ENCODE measurements around the gene SSRP1. TPM values are rescaled to one million over a fixed set of nuclear protein-coding genes. Genes with fewer than 3 reads are reported as not detected.
A peak's percentile ranks its signal among the peaks of the same experiment; 100 is the strongest.

SSRP1 gene
- total RNA-seq, 1 experiment from 2014 or later, result 290 TPM

DNA sequence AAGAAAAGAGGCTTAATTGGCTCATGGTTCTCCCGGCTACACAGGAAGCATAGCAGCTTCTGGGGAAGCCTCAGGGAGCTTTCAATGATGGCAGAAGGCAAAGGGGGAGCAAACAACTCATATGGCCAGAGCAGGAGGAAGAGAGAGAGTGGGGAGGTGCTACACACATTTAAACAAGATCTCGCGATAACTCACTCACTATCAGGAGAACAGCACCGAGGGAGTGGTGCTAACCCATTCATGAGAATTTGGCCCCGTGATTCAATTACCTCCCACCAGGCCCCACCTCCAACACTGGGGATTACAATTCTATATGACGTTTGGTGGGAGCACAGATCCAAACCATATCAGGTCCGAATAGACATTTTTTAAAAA, 57.0 kb downstream of the SSRP1 start:
- no TSS peak for BruUV-seq (replicated peaks)
- peak overlapping the region; percentile 80; the same call in 1 of the 2 replicates for H2AFZ ChIP-seq
- POLR2A ChIA-PET (ENCODE audit: unreplicated experiment), result interaction anchor here (0.5 to 0.7 kb wide), 2 partner anchors 14 to 43 kb away, joined by 3 to 10 read pairs; no protein-coding TSS in a partner anchor

DNA sequence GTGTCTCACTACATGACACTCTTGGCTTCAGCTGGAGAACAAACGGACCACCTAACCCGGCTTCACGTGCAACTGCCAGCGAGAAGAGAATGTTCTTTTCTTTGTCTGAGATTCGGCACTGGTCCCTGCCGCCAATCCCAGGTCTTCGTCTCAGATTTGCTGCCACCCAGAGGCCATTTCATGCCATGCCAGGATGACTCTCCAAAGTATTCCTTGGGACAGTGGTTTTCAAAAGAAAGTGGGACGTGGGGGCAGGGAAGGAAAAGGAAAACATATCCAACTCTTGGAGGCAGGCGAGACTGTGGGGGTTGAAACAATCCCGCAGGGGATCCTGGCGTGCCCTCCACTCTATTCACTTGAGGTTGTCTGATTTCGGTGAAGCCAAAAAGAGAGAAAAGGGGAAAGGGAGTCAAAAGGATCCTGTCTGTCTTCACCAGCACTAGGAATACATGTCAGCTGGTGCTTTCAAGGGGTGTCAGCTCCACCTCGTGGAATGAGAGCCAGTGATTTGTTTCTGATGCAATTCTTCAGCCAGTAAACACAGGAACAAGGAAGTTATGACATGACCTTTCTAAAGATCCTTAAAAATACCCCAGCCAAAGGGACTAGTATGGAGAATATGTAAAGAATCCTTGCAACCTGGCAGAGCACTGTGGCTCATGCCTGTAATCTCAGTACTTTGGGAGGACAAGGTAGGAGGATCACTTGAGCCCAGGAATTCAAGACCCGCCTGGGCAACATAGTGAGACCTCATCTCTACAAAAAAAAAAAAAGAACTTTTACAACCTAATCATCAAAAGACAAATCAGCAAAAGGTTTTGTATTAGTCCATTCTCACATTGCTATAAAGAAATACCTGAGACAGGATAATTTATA, 57.6 kb downstream of the SSRP1 start:
- H3K4me2 ChIP-seq, result peak overlapping the region; percentile 83
- TSS peak; percentile 89 for BruUV-seq (replicated peaks)
- H3K4me3 ChIP-seq, result peak overlapping the region; percentile 49
- TF ChIP-seq, protein P1, sequence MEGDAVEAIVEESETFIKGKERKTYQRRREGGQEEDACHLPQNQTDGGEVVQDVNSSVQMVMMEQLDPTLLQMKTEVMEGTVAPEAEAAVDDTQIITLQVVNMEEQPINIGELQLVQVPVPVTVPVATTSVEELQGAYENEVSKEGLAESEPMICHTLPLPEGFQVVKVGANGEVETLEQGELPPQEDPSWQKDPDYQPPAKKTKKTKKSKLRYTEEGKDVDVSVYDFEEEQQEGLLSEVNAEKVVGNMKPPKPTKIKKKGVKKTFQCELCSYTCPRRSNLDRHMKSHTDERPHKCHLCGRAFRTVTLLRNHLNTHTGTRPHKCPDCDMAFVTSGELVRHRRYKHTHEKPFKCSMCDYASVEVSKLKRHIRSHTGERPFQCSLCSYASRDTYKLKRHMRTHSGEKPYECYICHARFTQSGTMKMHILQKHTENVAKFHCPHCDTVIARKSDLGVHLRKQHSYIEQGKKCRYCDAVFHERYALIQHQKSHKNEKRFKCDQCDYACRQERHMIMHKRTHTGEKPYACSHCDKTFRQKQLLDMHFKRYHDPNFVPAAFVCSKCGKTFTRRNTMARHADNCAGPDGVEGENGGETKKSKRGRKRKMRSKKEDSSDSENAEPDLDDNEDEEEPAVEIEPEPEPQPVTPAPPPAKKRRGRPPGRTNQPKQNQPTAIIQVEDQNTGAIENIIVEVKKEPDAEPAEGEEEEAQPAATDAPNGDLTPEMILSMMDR (conservative IDR thresholded peaks at IDR 0.05), result peak; percentile 89
- no peak for TF ChIP-seq EZH2 (IDR thresholded peaks at IDR 0.05; ENCODE audit: low read depth)
- ChIA-PET CTCF (no interaction called here), POLR2A (ENCODE audit: unreplicated experiment) (interaction anchor here (0.5 to 0.7 kb wide), 4 partner anchors 15 to 46 kb away, joined by 3 to 10 read pairs (median 4); no protein-coding TSS in a partner anchor)
- H3K79me2 ChIP-seq (ENCODE audit: low read depth), result no peaks in the 10 kb centered on the region
- no peaks in the 10 kb centered on the region for H3K36me3 ChIP-seq (ENCODE audit: low read depth)
- no peaks in the 10 kb centered on the region for H4K20me1 ChIP-seq (ENCODE audit: insufficient read depth)
- peak overlapping the region; percentile 90 for H3K27ac ChIP-seq
- H3F3A ChIP-seq (ENCODE audit: insufficient read depth, low read depth), result peaks cover 23% of the 10 kb centered on the region
- DNase-seq, result peak; percentile 78 to 94
- H3K9me3 ChIP-seq (ENCODE audit: insufficient read depth, low read depth), result no peaks in the 10 kb centered on the region
- intact Hi-C loops (cut with micrococcal nuclease; ENCODE audit: unreplicated experiment), result loop anchor here (1.0 kb wide), 5 partner anchors 15 to 162 kb away; no protein-coding TSS in a partner anchor
- H2AFZ ChIP-seq, result peak overlapping the region; percentile 80
- H3K9me2 ChIP-seq (ENCODE audit: insufficient read depth), result peaks cover 7% of the 10 kb centered on the region; the same call in 1 of the 2 replicates
- peaks cover 38% of the 10 kb centered on the region for H3K4me1 ChIP-seq (replicated peaks; ENCODE audit: insufficient read depth)
- no peaks in the 10 kb centered on the region for H3K27me3 ChIP-seq (ENCODE audit: insufficient read depth, low read depth)

More for the DNA sequence above, 57.0 kb downstream of the SSRP1 start:
- Histone ChIP-seq H3K9me3 (ENCODE audit: insufficient read depth, low read depth) (no peaks in the 10 kb centered on the region), H3K79me2 (ENCODE audit: low read depth) (no peaks in the 10 kb centered on the region), H3K36me3 (ENCODE audit: low read depth) (no peaks in the 10 kb centered on the region), H3K4me2 (peak overlapping the region; percentile 83), H3K27me3 (ENCODE audit: insufficient read depth, low read depth) (no peaks in the 10 kb centered on the region), H3K4me1 (replicated peaks; ENCODE audit: insufficient read depth) (peaks cover 43% of the 10 kb centered on the region), H3F3A (ENCODE audit: insufficient read depth, low read depth) (peaks cover 27% of the 10 kb centered on the region), H3K4me3 (peak overlapping the region; percentile 49; the same call in 1 of the 2 replicates), H3K9me2 (ENCODE audit: insufficient read depth) (peaks cover 7% of the 10 kb centered on the region; the same call in 1 of the 2 replicates), H3K27ac (peak overlapping the region; percentile 90), H4K20me1 (ENCODE audit: insufficient read depth) (no peaks in the 10 kb centered on the region)
- DNase-seq, result no peak
- CTCF ChIA-PET, result no interaction called here
- TF ChIP-seq, protein P1 (conservative IDR thresholded peaks at IDR 0.05), result no peak
- no peak for TF ChIP-seq EZH2 (IDR thresholded peaks at IDR 0.05; ENCODE audit: low read depth)
- intact Hi-C loops (cut with micrococcal nuclease; ENCODE audit: unreplicated experiment), result loop anchor here (1.0 kb wide), 4 partner anchors 15 to 47 kb away; no protein-coding TSS in a partner anchor

DNA sequence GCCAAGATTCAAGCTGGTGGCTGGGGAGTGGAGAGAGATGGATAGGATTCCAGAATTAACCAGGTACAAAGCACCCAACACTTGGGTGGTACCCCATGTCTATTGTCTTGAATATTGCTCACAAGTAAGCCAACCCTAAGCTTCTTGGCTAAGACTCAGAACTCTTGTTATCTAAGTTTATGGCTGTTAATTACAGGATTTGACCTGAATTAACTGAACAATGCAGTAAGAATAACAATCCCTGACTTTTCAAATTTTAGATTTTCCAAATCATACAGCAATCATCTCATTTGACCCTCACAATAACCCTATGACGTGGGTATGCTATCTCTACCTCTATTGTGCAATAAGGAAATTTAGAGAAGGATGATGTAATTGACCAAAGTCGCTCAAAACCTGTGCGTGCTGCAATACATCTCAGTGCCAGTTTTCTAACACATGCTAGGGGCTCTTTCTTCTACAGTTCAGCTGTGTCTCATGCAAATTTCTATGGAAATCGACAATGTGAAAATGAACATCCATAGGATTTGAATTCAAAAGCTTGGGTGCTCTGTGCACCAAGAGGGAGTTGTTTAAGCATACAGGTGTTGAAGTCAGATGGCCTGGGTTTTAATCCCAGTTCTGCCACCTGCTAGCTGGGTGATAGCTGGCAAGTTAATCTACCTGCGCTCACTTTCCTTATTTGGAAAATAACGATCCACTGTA, 58.6 kb downstream of the SSRP1 start:
- H3K4me1 ChIP-seq (replicated peaks; ENCODE audit: insufficient read depth), result peaks cover 38% of the 10 kb centered on the region
- TF ChIP-seq EZH2 (IDR thresholded peaks at IDR 0.05; ENCODE audit: low read depth), result no peak
- TF ChIP-seq, protein P1 (conservative IDR thresholded peaks at IDR 0.05), result no peak
- no peaks in the 10 kb centered on the region for H3K79me2 ChIP-seq (ENCODE audit: low read depth)
- peaks cover 7% of the 10 kb centered on the region; the same call in 1 of the 2 replicates for H3K9me2 ChIP-seq (ENCODE audit: insufficient read depth)
- peak overlapping the region; percentile 49; the same call in 1 of the 2 replicates for H3K4me3 ChIP-seq
- H2AFZ ChIP-seq, result peak overlapping the region; percentile 80; the same call in 1 of the 2 replicates
- POLR2A ChIA-PET (ENCODE audit: unreplicated experiment), result interaction anchor here (0.7 kb wide), 2 partner anchors 37 to 47 kb away, joined by 4 read pairs; no protein-coding TSS in a partner anchor
- intact Hi-C loops (cut with micrococcal nuclease; ENCODE audit: unreplicated experiment), result loop anchor here (1.0 kb wide), 1 partner anchor 161 kb away; no protein-coding TSS in a partner anchor
- peak in 1 of 2 experiments; percentile 15 for DNase-seq
- H3K9me3 ChIP-seq (ENCODE audit: insufficient read depth, low read depth), result no peaks in the 10 kb centered on the region
- H3K4me2 ChIP-seq, result peak overlapping the region; percentile 83
- no peaks in the 10 kb centered on the region for H3K27me3 ChIP-seq (ENCODE audit: insufficient read depth, low read depth)
- no peaks in the 10 kb centered on the region for H3K36me3 ChIP-seq (ENCODE audit: low read depth)
- H3K27ac ChIP-seq, result peak overlapping the region; percentile 90
- CTCF ChIA-PET, result no interaction called here
- H4K20me1 ChIP-seq (ENCODE audit: insufficient read depth), result no peaks in the 10 kb centered on the region
- no TSS peak for BruUV-seq (replicated peaks)
- peaks cover 18% of the 10 kb centered on the region for H3F3A ChIP-seq (ENCODE audit: insufficient read depth, low read depth)
